GM12878 (cell line): ENCODE measurements around the gene CLIP2. TPM values are rescaled to one million over a fixed set of nuclear protein-coding genes. Genes with fewer than 3 reads are reported as not detected.

Experiments
- BHLHE40 ChIP-seq, 2 experiments: fragments of 450-650 bp in 1 of 2; IDR thresholded peaks; 2 replicates each; pipeline ENCODE4 v1.6.1; 2011 to 2017; ENCODE audit warnings: low read depth in 2 of 2, borderline replicate concordance in 1 of 2, improper control_type of control experiment in 1 of 2, low read length in 1 of 2, mild to moderate bottlenecking in 1 of 2
- CHD2 ChIP-seq: IDR thresholded peaks from 2 replicates; pipeline ENCODE4 v1.6.1; 2011; ENCODE audit warnings: low read depth, low read length, improper control_type of control experiment, borderline replicate concordance
- CREM ChIP-seq: IDR thresholded peaks from 2 replicates; pipeline ENCODE4 v1.6.1; 2014; ENCODE audit warnings: antibody characterized with exemption, low read depth
- EED ChIP-seq: sonication (generic); IDR thresholded peaks from 2 replicates; pipeline ENCODE4 v1.6.1; 2016; ENCODE audit warnings: antibody characterized with exemption, low read depth
- HDAC6 ChIP-seq: fragments of 200-600 bp; sonication (generic); IDR thresholded peaks from one replicate; pipeline ENCODE4 v1.8.0; 2017; ENCODE audit warnings: antibody characterized with exemption; ENCODE audit not compliant: unreplicated experiment
- IKZF2 ChIP-seq, 2 experiments: fragments of 450-650 bp; IDR thresholded peaks; 2 replicates each; pipeline ENCODE4 v1.6.1; 2017; ENCODE audit warnings: mild to moderate bottlenecking in 2 of 2, moderate library complexity in 2 of 2
- LARP7 ChIP-seq: fragments of 450-650 bp; IDR thresholded peaks from 2 replicates; pipeline ENCODE4 v1.6.1; 2017; ENCODE audit warnings: mild to moderate bottlenecking
- POLR2A ChIP-seq: IDR thresholded peaks from 2 replicates; pipeline ENCODE4 v1.6.1; 2011; ENCODE audit warnings: low read depth, mild to moderate bottlenecking, low read length
- POLR2AphosphoS2 ChIP-seq: IDR thresholded peaks from 2 replicates; pipeline ENCODE4 v1.6.1; 2011; ENCODE audit warnings: low read depth, mild to moderate bottlenecking, low read length, improper control_type of control experiment, moderate library complexity
- RAD21 ChIP-seq: IDR thresholded peaks from 2 replicates; pipeline ENCODE4 v1.6.1; 2011; ENCODE audit warnings: mild to moderate bottlenecking, low read depth, low read length, moderate library complexity; ENCODE audit not compliant: insufficient read depth
- RUNX3 ChIP-seq: IDR thresholded peaks from 2 replicates; pipeline ENCODE4 v1.6.1; 2012; ENCODE audit warnings: low read length, inconsistent platforms
- SP1 ChIP-seq: IDR thresholded peaks from one replicate; pipeline ENCODE4 v1.6.1; 2011; ENCODE audit warnings: low read depth, low read length
- ZNF24 ChIP-seq: fragments of 450-650 bp; IDR thresholded peaks from 2 replicates; pipeline ENCODE4 v1.6.1; 2017; ENCODE audit warnings: antibody characterized with exemption, mild to moderate bottlenecking
- polyA plus RNA-seq, 11 experiments: library from polyadenylated mRNA; depleted of rRNA in 4 of 11; unstranded in 6 of 11; stranded (reverse) in 5 of 11; fragments of >200 nt; fragmentation: Nextera tagmentation in 4 of 11; fragmentation: Illumina TruSeq in 1 of 11; extraction: Ambion mirVana in 4 of 11; extraction: Trizol in 1 of 11; gene quantifications; 1 replicate in 1 of 11; 2 replicates in 10 of 11; pipeline versions ENCODE4 v1.2.1 to v1.2.3, GENCODE V29; 2011 to 2016; ENCODE audit warnings: inconsistent platforms in 2 of 11, missing spikeins in 2 of 11, low read depth in 1 of 11
- total RNA-seq, 4 experiments: library from RNA; depleted of rRNA in 3 of 4; stranded (reverse); fragments of >200 nt in 3 of 4; fragmentation: Illumina TruSeq in 1 of 4; extraction: Trizol in 1 of 4; gene quantifications; 2 replicates each; pipeline versions ENCODE4 v1.2.1 to v1.2.3, GENCODE V29; 2013 to 2021
- TF ChIP-seq, protein P1 (sequence below): fragments of 450-650 bp; IDR thresholded peaks from 2 replicates; pipeline ENCODE4 v1.6.1; 2017; ENCODE audit warnings: mild to moderate bottlenecking, moderate library complexity
- TF ChIP-seq, protein P2 (sequence below): IDR thresholded peaks from 2 replicates; pipeline ENCODE4 v1.6.1; 2012; ENCODE audit warnings: low read depth, low read length, improper control_type of control experiment
- TF ChIP-seq, protein P3 (sequence below): IDR thresholded peaks from 2 replicates; pipeline ENCODE4 v1.6.1; 2012; ENCODE audit warnings: improper control_type of control experiment, low read depth, low read length; ENCODE audit not compliant: insufficient replicate concordance
- TF ChIP-seq, protein P4 (sequence below): fragments of 150-350 bp; IDR thresholded peaks from 2 replicates; pipeline ENCODE4 v1.6.1; 2016; ENCODE audit warnings: low read depth, low read length

The CLIP2 gene
- total and polyA plus RNA-seq, 10 of the 15 experiments (the other 5 are each of a cell fraction or from before 2014, with no cell fraction given): 0.26 to 56.3 (median 21.0) TPM

DNA sequence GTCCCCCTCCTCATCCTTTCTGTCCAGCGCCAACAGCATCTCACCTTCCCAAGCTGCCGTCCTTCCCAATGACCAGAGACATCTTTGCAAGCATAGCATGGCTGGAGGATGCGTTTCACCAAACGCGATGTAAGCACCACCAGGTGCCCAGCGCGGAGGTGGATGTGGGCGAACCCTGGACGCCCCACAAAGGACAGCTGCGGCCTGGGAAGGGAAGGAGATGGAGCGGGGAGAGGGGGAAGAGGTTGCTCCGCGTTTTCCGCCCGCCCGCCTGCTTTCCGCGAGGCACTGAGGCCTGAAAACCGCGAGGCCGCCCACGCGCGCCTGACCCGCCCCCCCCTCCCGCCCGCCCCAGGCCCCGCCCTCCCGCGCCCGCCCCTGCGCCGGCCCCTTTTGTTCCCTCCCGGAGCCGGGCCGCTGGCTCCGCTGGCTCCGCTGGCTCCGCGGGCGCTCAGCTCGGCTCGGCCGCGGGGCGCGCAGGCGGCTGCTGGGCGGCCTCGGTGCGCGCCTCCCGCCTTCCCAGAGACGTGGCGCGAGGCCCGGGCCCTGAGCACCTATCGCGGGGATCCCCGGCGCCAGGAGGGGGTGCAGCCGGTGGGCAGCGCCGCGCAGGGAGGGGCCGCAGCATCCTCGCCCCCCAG lies at the start of gene CLIP2 (continued):
- 0 out of 2 replicates have a peak, but pooled peaks have one; percentile 33 for TF ChIP-seq POLR2AphosphoS2
- peak; percentile 48; the same call in 1 of the 2 replicates for TF ChIP-seq LARP7
- TF ChIP-seq, protein P1, sequence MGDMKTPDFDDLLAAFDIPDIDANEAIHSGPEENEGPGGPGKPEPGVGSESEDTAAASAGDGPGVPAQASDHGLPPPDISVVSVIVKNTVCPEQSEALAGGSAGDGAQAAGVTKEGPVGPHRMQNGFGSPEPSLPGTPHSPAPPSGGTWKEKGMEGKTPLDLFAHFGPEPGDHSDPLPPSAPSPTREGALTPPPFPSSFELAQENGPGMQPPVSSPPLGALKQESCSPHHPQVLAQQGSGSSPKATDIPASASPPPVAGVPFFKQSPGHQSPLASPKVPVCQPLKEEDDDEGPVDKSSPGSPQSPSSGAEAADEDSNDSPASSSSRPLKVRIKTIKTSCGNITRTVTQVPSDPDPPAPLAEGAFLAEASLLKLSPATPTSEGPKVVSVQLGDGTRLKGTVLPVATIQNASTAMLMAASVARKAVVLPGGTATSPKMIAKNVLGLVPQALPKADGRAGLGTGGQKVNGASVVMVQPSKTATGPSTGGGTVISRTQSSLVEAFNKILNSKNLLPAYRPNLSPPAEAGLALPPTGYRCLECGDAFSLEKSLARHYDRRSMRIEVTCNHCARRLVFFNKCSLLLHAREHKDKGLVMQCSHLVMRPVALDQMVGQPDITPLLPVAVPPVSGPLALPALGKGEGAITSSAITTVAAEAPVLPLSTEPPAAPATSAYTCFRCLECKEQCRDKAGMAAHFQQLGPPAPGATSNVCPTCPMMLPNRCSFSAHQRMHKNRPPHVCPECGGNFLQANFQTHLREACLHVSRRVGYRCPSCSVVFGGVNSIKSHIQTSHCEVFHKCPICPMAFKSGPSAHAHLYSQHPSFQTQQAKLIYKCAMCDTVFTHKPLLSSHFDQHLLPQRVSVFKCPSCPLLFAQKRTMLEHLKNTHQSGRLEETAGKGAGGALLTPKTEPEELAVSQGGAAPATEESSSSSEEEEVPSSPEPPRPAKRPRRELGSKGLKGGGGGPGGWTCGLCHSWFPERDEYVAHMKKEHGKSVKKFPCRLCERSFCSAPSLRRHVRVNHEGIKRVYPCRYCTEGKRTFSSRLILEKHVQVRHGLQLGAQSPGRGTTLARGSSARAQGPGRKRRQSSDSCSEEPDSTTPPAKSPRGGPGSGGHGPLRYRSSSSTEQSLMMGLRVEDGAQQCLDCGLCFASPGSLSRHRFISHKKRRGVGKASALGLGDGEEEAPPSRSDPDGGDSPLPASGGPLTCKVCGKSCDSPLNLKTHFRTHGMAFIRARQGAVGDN: peak; percentile 53; the same call in 1 of the 2 replicates
- TF ChIP-seq, protein P2, sequence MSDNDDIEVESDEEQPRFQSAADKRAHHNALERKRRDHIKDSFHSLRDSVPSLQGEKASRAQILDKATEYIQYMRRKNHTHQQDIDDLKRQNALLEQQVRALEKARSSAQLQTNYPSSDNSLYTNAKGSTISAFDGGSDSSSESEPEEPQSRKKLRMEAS: no peak; the same call in 1 of the 2 replicates
- 0 out of 2 replicates have a peak, but pooled peaks have one; percentile 13 for TF ChIP-seq ZNF24
- TF ChIP-seq POLR2A: peak; percentile 75
- 0 out of 2 replicates have a peak, but pooled peaks have one; percentile 30 for TF ChIP-seq CREM
- TF ChIP-seq RUNX3: peak; percentile 69
- TF ChIP-seq, protein P3, sequence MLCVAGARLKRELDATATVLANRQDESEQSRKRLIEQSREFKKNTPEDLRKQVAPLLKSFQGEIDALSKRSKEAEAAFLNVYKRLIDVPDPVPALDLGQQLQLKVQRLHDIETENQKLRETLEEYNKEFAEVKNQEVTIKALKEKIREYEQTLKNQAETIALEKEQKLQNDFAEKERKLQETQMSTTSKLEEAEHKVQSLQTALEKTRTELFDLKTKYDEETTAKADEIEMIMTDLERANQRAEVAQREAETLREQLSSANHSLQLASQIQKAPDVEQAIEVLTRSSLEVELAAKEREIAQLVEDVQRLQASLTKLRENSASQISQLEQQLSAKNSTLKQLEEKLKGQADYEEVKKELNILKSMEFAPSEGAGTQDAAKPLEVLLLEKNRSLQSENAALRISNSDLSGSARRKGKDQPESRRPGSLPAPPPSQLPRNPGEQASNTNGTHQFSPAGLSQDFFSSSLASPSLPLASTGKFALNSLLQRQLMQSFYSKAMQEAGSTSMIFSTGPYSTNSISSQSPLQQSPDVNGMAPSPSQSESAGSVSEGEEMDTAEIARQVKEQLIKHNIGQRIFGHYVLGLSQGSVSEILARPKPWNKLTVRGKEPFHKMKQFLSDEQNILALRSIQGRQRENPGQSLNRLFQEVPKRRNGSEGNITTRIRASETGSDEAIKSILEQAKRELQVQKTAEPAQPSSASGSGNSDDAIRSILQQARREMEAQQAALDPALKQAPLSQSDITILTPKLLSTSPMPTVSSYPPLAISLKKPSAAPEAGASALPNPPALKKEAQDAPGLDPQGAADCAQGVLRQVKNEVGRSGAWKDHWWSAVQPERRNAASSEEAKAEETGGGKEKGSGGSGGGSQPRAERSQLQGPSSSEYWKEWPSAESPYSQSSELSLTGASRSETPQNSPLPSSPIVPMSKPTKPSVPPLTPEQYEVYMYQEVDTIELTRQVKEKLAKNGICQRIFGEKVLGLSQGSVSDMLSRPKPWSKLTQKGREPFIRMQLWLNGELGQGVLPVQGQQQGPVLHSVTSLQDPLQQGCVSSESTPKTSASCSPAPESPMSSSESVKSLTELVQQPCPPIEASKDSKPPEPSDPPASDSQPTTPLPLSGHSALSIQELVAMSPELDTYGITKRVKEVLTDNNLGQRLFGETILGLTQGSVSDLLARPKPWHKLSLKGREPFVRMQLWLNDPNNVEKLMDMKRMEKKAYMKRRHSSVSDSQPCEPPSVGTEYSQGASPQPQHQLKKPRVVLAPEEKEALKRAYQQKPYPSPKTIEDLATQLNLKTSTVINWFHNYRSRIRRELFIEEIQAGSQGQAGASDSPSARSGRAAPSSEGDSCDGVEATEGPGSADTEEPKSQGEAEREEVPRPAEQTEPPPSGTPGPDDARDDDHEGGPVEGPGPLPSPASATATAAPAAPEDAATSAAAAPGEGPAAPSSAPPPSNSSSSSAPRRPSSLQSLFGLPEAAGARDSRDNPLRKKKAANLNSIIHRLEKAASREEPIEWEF: no peak
- TF ChIP-seq CHD2: 0 out of 2 replicates have a peak, but pooled peaks have one; percentile 19
- no peak for TF ChIP-seq HDAC6
- 0 out of 2 replicates have a peak, but pooled peaks have one; percentile 5 for TF ChIP-seq RAD21
- peak; percentile 74 for TF ChIP-seq EED
- TF ChIP-seq, protein P4, sequence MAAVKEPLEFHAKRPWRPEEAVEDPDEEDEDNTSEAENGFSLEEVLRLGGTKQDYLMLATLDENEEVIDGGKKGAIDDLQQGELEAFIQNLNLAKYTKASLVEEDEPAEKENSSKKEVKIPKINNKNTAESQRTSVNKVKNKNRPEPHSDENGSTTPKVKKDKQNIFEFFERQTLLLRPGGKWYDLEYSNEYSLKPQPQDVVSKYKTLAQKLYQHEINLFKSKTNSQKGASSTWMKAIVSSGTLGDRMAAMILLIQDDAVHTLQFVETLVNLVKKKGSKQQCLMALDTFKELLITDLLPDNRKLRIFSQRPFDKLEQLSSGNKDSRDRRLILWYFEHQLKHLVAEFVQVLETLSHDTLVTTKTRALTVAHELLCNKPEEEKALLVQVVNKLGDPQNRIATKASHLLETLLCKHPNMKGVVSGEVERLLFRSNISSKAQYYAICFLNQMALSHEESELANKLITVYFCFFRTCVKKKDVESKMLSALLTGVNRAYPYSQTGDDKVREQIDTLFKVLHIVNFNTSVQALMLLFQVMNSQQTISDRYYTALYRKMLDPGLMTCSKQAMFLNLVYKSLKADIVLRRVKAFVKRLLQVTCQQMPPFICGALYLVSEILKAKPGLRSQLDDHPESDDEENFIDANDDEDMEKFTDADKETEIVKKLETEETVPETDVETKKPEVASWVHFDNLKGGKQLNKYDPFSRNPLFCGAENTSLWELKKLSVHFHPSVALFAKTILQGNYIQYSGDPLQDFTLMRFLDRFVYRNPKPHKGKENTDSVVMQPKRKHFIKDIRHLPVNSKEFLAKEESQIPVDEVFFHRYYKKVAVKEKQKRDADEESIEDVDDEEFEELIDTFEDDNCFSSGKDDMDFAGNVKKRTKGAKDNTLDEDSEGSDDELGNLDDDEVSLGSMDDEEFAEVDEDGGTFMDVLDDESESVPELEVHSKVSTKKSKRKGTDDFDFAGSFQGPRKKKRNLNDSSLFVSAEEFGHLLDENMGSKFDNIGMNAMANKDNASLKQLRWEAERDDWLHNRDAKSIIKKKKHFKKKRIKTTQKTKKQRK: no peak
- peak; percentile 72 to 76; a peak in 3 of 4 replicates for TF ChIP-seq IKZF2 (IDR thresholded peaks at IDR 0.05)
- TF ChIP-seq BHLHE40 (IDR thresholded peaks at IDR 0.05; ENCODE audit: borderline replicate concordance in 1 of 2, low read depth in 2 of 2, low read length in 1 of 2): peak in 1 of 2 experiments; percentile 42; a peak in 2 of 4 replicates
- TF ChIP-seq SP1: peak; percentile 24
